H1 (cell line): ENCODE data around the gene TMEM108.

Experiments used
- MAFK ChIP-seq: IDR thresholded peaks from 2 replicates; pipeline ENCODE4 v1.6.1; 2012; ENCODE audit warnings: low read depth, mild to moderate bottlenecking, improper control_type of control experiment, low read length
- POLR2A ChIP-seq, 2 experiments: IDR thresholded peaks; 1 replicate in 1 of 2; 2 replicates in 1 of 2; pipeline ENCODE4 v1.6.1; 2011; ENCODE audit warnings: low read depth in 2 of 2, low read length in 2 of 2, mild to moderate bottlenecking in 2 of 2; ENCODE audit errors: control extremely low read depth in 1 of 2
- TF ChIP-seq, protein P1 (sequence below), 3 experiments: IDR thresholded peaks; 1 replicate in 2 of 3; 2 replicates in 1 of 3; pipeline versions ENCODE4 v1.5.1 to v1.6.1; 2011; ENCODE audit warnings: low read length in 3 of 3, mild to moderate bottlenecking in 3 of 3, inconsistent platforms in 2 of 3, low read depth in 1 of 3, moderate library complexity in 1 of 3; ENCODE audit not compliant: insufficient read depth in 1 of 3; ENCODE audit errors: control extremely low read depth in 1 of 3

DNA sequence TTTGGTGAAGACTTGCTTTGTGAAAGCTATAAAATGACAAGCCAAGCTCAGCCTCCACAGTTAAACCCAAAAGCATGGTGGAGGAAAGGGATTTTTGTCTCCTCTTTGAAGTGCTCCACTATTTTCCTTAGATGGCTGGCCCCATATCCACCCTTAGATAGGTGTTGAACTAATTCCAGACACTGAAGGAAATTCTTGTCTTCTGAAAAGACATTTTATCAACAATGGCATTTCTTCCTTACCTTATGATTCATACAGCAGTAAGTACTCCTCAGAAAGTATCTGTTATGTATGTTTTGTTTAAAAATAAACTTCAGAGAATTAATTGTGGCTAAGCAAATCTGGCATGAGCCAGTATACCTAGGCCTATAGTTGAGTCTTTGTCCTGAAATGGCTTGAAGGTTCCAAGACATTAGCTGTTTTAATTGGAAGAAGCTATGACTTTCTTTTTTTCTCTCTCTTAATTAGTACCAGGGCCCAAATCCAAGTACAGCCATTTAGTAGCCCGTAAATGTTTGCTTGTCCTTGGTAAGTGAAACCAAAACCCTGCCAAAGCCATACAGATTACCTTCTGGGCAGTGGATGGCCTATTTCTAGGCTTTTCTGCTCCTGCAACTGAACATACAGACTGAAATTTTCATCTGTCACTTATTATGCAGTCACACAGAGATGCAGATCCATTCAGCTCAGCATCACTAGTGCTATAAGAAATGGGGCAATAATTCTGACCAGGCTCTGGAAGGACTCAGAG is 356.5 kb downstream of the TMEM108 start:
- TF ChIP-seq MAFK (no peak), POLR2A (IDR thresholded peaks at IDR 0.05; ENCODE audit: control extremely low read depth in 1 of 2, low read depth in 2 of 2, low read length in 2 of 2) (no peak)
- TF ChIP-seq, protein P1, sequence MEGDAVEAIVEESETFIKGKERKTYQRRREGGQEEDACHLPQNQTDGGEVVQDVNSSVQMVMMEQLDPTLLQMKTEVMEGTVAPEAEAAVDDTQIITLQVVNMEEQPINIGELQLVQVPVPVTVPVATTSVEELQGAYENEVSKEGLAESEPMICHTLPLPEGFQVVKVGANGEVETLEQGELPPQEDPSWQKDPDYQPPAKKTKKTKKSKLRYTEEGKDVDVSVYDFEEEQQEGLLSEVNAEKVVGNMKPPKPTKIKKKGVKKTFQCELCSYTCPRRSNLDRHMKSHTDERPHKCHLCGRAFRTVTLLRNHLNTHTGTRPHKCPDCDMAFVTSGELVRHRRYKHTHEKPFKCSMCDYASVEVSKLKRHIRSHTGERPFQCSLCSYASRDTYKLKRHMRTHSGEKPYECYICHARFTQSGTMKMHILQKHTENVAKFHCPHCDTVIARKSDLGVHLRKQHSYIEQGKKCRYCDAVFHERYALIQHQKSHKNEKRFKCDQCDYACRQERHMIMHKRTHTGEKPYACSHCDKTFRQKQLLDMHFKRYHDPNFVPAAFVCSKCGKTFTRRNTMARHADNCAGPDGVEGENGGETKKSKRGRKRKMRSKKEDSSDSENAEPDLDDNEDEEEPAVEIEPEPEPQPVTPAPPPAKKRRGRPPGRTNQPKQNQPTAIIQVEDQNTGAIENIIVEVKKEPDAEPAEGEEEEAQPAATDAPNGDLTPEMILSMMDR (IDR thresholded peaks at IDR 0.05; ENCODE audit: control extremely low read depth in 1 of 3, insufficient read depth in 1 of 3, low read depth in 1 of 3, low read length in 3 of 3): no peak
